Measurements from ENCODE around the gene CLEC5A.

- TF ChIP-seq CTCF (IDR thresholded peaks at IDR 0.05; ENCODE audit: poor library complexity) (no peak), EZH2phosphoT487 (IDR thresholded peaks at IDR 0.05; ENCODE audit: low read depth, severe bottlenecking, unreplicated experiment) (no peak), EZH2 (IDR thresholded peaks at IDR 0.05; ENCODE audit: borderline replicate concordance) (no peak)
These were observed 1.4 kb downstream of the CLEC5A start for GRCh38 chr7:141945356-141945755.
